Smooth muscle cell (in vitro differentiated cells): ENCODE data around the gene POM121C. TPM values are rescaled to one million over a fixed set of nuclear protein-coding genes. Genes with fewer than 3 reads are reported as not detected.
"Not testable (repeated sequence)": the region's sequence is repeated elsewhere in the genome, so short reads cannot be mapped to it uniquely, and the experiment has no call there.

Source experiments
- DNase-seq: peaks from one replicate; lab custom pipeline; 2025; ENCODE audit not compliant: unreplicated experiment; lab: John Stamatoyannopoulos, UW
- H2AFZ ChIP-seq: fragments of 200-600 bp; sonication (generic); 2 replicates; pipeline ENCODE4 v1.6.0; 2016; ENCODE audit warnings: antibody characterized with exemption, low read depth, mild to moderate bottlenecking
- H3F3A ChIP-seq: fragments of 200-600 bp; sonication (generic); 2 replicates; pipeline ENCODE4 v1.6.0; 2017; ENCODE audit warnings: antibody characterized with exemption, low read depth
- H3K27ac ChIP-seq: fragments of 200-600 bp; sonication (generic); 2 replicates; pipeline ENCODE4 v1.5.1; 2016; ENCODE audit warnings: low read depth, mild to moderate bottlenecking
- H3K27me3 ChIP-seq: fragments of 200-600 bp; sonication (generic); 2 replicates; pipeline ENCODE4 v1.6.1; 2016; ENCODE audit warnings: low read depth, mild to moderate bottlenecking
- H3K36me3 ChIP-seq: fragments of 200-600 bp; sonication (generic); 2 replicates; pipeline ENCODE4 v1.5.1; 2016; ENCODE audit warnings: low read depth
- H3K4me1 ChIP-seq: fragments of 200-600 bp; sonication (generic); 2 replicates; pipeline ENCODE4 v1.5.1; 2016; ENCODE audit warnings: low read depth
- H3K4me2 ChIP-seq: fragments of 200-600 bp; sonication (generic); 2 replicates; pipeline ENCODE4 v1.6.0; 2016; ENCODE audit warnings: mild to moderate bottlenecking
- H3K4me3 ChIP-seq: fragments of 200-600 bp; sonication (generic); 2 replicates; pipeline ENCODE4 v1.5.1; 2016; ENCODE audit warnings: mild to moderate bottlenecking
- H3K79me2 ChIP-seq: fragments of 200-600 bp; sonication (generic); 2 replicates; pipeline ENCODE4 v1.6.0; 2016; ENCODE audit warnings: low read depth, mild to moderate bottlenecking
- H3K9ac ChIP-seq: fragments of 200-600 bp; sonication (generic); 2 replicates; pipeline ENCODE4 v1.6.0; 2016; ENCODE audit warnings: low read depth
- H3K9me3 ChIP-seq: fragments of 200-600 bp; sonication (generic); replicated peaks from 2 replicates; pipeline ENCODE4 v1.5.1; 2016; ENCODE audit warnings: low read depth
- H4K20me1 ChIP-seq: fragments of 200-600 bp; sonication (generic); 2 replicates; pipeline ENCODE4 v1.6.0; 2016; ENCODE audit warnings: low read depth
- WGBS: methylation state at CpG from one replicate; pipeline ENCODE4 v1.1.7; 2016; ENCODE audit warnings: low lambda C conversion rate; 5-methylcytosine and 5-hydroxymethylcytosine counted together
- polyA plus RNA-seq: library from polyadenylated mRNA; unstranded; fragments of >200 nt; fragmentation: Nextera tagmentation; extraction: Ambion mirVana; gene quantifications from 2 replicates; pipeline ENCODE4 v1.2.1, GENCODE V29; 2016
- total RNA-seq: library from RNA; depleted of rRNA; stranded (reverse); fragments of >200 nt; gene quantifications from 2 replicates; pipeline ENCODE4 v1.2.3, GENCODE V29; 2014

POM121C gene
- total and polyA plus RNA-seq, 2 experiments from 2014 or later, result 8.0 to 12.5 TPM

DNA sequence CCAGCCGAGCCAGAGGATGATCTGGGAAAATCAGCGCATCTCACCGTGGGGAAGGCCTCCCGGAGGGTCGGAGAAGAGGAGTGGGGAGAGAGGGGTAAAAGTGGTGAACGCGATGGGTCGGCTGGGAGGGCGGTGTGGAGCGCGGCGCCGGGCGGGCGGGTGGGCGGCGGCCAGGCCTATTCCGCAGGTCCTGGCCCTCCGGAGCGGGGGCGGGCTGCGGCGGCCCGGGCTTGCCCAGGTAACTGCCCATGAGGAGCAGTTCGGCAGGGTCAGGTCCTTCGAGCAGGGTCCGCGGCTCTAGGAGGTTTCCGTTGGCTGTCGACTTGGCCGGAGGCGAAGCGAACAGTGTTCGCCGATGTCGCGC lies 44.0 kb downstream of the POM121C start:
- not testable (repeated sequence) for H3K4me1 ChIP-seq, H3K27me3 ChIP-seq, DNase-seq, H3K36me3 ChIP-seq, H3K9me3 ChIP-seq, H2AFZ ChIP-seq, H4K20me1 ChIP-seq, H3F3A ChIP-seq
- 2% methylated on average over 4 of the region's 37 CpGs for WGBS
- Histone ChIP-seq H3K4me2 (peak overlapping the region; percentile 88), H3K4me3 (peak overlapping the region; percentile 86), H3K27ac (peak overlapping the region; percentile 95), H3K9ac (peak overlapping the region; percentile 96), H3K79me2 (peaks cover 18% of the 10 kb centered on the region)

DNA sequence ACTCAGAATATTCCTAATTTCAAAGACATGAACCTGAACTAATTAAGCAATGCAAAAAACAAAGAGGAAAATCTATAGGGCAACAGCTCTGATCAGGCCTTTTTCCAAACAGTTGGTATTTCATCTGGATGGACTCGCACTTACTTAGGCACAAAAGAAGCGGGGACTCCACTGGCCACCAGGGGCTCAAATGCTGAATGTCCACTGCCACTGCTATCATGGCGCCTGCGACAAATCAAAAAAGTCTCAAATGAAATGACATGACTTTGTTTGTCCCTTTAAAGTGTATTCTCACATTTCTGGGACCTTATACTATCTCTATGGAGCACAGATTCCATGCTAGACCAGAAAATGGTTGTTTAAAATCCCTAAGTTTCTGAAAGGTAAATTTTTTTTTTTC lies 47.1 kb downstream of the POM121C start:
- WGBS, result 100% methylated on average over 4 of the region's 4 CpGs
- H3K4me1 ChIP-seq, H3K9ac ChIP-seq, H3K9me3 ChIP-seq, H3F3A ChIP-seq, H3K4me3 ChIP-seq, H3K27me3 ChIP-seq, H3K4me2 ChIP-seq, H2AFZ ChIP-seq, DNase-seq, H3K27ac ChIP-seq: not testable (repeated sequence)
- H3K79me2 ChIP-seq, result peaks cover 24% of the 10 kb centered on the region
- H4K20me1 ChIP-seq, result peaks cover 14% of the 10 kb centered on the region
- peaks cover 18% of the 10 kb centered on the region for H3K36me3 ChIP-seq

DNA sequence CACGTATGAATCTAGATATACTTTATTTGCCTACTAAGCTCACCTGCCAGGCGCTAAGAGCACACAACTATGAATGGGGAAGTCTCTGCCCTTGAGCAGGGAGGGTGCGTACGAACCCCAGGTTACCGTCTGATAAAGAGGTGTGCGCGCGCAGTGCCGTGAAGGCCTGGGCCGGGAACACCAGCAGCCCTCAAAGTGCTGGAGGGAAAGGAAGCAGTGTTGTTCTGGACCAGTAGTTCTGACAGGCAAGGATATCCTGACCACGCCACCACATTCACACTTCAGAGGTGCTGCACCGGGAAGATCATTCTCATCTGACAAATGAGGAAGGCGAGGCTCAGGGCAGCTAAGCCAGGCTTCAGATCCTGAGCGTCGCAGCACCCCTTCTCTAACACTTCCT lies 62.6 kb downstream of the POM121C start:
- not testable (repeated sequence) for H3K27ac ChIP-seq, H3K9me3 ChIP-seq, H3K4me1 ChIP-seq, H3K27me3 ChIP-seq, H3K36me3 ChIP-seq, H2AFZ ChIP-seq, H3K9ac ChIP-seq, H3K4me2 ChIP-seq, H3K4me3 ChIP-seq, DNase-seq, H3F3A ChIP-seq, H3K79me2 ChIP-seq
- H4K20me1 ChIP-seq, result peaks cover 21% of the 10 kb centered on the region
- 97% methylated on average over 13 of the region's 15 CpGs for WGBS

DNA sequence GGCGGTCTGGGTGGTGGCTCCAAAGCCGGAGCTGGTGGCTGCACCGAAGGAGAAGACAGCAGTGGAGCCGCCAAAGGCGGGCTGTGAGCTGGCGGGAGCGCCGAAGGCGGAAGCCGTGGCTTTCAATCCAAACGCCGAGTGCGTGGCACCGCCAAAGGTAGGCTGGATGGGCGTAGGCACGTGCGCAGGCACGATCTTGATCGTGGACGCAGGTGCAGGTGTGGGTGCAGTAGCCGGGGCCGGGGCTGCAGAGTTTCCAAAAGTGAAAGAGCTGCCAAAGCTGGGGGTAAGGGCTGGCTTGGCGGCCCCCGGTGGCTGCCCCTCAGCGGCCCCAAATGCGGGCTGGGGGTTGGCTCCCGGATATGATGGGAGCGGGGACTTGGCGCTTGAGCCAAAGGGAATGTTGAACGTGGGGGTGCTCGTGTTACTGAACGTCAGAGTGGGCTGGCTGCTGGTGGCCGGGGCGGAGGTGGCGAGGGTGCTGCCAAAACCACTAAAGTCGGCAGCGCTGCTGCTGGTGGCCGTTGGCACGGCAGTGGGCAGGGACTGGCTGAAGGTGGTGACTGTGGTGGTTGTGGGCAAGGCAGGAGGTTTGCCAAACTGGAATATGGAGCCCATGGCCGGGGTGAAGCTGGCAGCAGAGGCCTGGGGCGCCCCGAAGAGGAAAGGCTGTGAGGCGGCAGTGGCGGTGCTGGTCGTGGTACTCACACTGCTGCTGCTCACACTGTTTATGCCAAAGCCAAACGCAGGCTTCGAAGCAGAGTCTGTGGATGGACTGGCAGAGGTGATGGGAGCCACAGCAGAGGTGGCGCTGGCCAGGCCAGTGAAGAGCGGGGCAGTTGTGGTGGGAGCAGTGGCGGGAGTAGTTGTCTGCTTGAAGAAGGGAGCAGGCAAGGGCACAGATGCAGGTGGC lies 64.0 kb downstream of the POM121C start:
- H3K79me2 ChIP-seq, H3K4me3 ChIP-seq, H3K27me3 ChIP-seq, DNase-seq, H2AFZ ChIP-seq, H3F3A ChIP-seq, H3K9me3 ChIP-seq, H3K27ac ChIP-seq, H3K9ac ChIP-seq, H3K4me2 ChIP-seq, H3K4me1 ChIP-seq, H3K36me3 ChIP-seq: not testable (repeated sequence)
- peaks cover 16% of the 10 kb centered on the region for H4K20me1 ChIP-seq
- 97% methylated on average over 21 of the region's 50 CpGs for WGBS

DNA sequence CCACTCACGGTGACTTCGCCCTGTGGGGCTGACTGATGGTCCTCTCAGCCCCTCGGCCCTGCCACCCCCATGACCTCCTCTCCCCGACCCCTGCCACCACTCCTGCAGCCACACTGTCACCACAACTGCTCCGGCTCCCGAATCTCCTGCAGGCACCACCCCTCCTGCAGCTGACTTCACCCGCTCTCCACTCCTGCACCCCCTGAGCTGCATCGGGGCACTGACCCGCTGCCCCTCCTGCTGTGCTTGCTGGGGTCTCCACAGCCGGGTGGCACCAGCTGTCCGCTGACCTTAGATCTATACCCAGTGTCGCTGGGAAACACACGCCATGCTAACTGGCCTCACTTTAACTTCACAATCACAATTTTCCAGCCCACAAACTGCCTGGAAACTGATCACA lies 65.9 kb downstream of the POM121C start:
- WGBS, result 88% methylated on average over 7 of the region's 13 CpGs
- H3K4me1 ChIP-seq, H3K36me3 ChIP-seq, H3K9ac ChIP-seq, H3K79me2 ChIP-seq, H3K4me2 ChIP-seq, H3K27ac ChIP-seq, H3K9me3 ChIP-seq, H2AFZ ChIP-seq, DNase-seq, H3K4me3 ChIP-seq, H3F3A ChIP-seq, H3K27me3 ChIP-seq: not testable (repeated sequence)
- H4K20me1 ChIP-seq, result peaks cover 16% of the 10 kb centered on the region

DNA sequence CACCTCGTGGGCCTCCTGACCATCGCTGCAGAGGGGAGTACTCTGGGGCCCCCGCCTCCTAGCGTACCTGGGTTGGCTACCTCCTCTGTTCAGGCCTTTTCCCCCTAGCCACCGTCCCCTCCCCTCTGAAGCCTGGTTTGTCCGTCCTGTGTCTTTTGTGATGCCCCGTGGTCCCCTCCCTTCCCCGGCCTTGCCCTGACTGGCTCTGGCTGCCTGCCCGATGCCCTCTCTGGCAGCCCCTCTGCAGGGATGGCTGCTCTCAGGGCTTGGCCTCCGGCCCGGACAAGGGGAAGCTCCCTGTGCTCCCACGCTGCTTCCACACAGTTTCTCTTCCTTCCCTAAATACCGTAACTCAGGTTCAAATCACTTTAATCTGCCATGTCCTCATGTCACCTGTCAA lies 66.4 kb downstream of the POM121C start:
- H3F3A ChIP-seq, H3K9ac ChIP-seq, H3K79me2 ChIP-seq, H3K4me2 ChIP-seq, H3K4me3 ChIP-seq, H3K27me3 ChIP-seq, H2AFZ ChIP-seq, DNase-seq, H3K27ac ChIP-seq, H3K36me3 ChIP-seq, H3K9me3 ChIP-seq, H3K4me1 ChIP-seq: not testable (repeated sequence)
- 98% methylated on average over 9 of the region's 13 CpGs for WGBS
- H4K20me1 ChIP-seq, result peaks cover 16% of the 10 kb centered on the region

DNA sequence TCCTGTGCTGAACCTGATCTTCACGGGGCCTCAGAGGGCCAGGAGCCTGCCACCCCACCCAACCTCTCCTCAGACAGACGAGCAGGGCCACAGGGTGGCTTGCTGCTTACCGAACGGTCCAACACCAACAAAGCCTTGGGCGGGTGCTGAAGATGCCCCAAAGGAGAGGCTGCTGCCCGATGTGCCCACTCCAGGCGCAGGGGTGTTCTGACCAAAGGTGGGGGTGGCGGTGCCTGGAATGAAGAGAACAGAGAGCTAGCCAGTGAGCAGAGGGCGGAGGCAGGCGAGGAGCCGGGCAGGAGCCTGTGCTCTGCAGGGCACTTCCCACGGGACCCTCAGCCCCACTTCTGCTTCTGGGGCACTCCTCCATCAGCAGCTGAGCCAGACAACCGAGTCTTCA lies 66.9 kb downstream of the POM121C start:
- H3F3A ChIP-seq, H3K4me2 ChIP-seq, H3K9ac ChIP-seq, H3K79me2 ChIP-seq, DNase-seq, H2AFZ ChIP-seq, H3K4me3 ChIP-seq, H3K27me3 ChIP-seq, H3K27ac ChIP-seq, H3K9me3 ChIP-seq, H3K36me3 ChIP-seq, H3K4me1 ChIP-seq: not testable (repeated sequence)
- H4K20me1 ChIP-seq, result peaks cover 16% of the 10 kb centered on the region
- 96% methylated on average over 12 of the region's 13 CpGs for WGBS

DNA sequence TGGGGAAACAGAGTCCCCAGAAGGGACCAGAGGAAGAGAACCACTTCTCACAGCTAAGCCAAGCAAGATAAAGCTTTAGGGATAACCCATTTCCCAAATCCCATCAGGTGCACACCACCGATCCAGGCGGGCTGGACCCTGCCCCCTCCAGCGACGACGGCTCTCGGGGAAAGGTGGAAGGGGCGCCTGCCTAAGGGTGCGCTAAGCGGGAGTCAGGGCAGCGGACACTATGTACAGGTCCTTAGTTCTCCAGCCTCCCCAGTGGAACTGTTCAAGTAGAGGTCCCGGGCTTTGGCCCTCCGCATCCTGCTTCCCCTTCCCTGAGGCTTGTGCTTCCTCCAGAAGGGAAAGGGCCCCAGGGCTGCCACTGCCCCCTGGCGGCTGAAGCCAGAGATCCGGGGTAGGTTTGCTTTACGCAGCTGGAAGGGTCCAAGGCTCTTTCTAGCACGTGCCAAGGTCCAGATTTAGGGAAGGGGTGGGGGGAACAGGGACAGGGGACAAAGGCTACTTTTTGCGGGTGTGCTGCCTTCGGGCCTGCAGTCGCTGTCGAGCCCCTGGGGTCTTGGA lies 67.7 kb downstream of the POM121C start:
- H3K9me3 ChIP-seq, H3K4me3 ChIP-seq, DNase-seq, H3K79me2 ChIP-seq, H3K36me3 ChIP-seq, H2AFZ ChIP-seq, H3K27ac ChIP-seq, H3K27me3 ChIP-seq, H3K9ac ChIP-seq, H3K4me2 ChIP-seq, H3K4me1 ChIP-seq, H3F3A ChIP-seq: not testable (repeated sequence)
- H4K20me1 ChIP-seq, result peaks cover 16% of the 10 kb centered on the region
- 96% methylated on average over 16 of the region's 20 CpGs for WGBS
